A549 (cell line): Measurements from ENCODE around the gene LGALS7B. TPM values are rescaled to one million over a fixed set of nuclear protein-coding genes. Genes with fewer than 3 reads are reported as not detected.

Experiments
- ATAC-seq, 2 experiments: fragments of 200-7000 bp in 1 of 2; fragments of >200 bp in 1 of 2; cut with Nextera tagmentation in 1 of 2; cut with Tn5 transposase in 1 of 2; 3 replicates each; pipeline versions ENCODE4 v1.8.0 to v1.9.1; 2018 to 2020; ENCODE audit warnings: mild to moderate bottlenecking in 1 of 2, moderate library complexity in 1 of 2
- CTCF ChIA-PET: fragments of 300-600 bp; sonication (Branson Sonifier 250); formaldehyde crosslinking; extraction: SDS; loops from one replicate; lab custom pipeline; 2021; ENCODE audit warnings: antibody characterized with exemption, inconsistent platforms; lab: Yijun Ruan, JAX
- POLR2A ChIA-PET: fragments of 350-600 bp; formaldehyde crosslinking; extraction: SDS; loops from one replicate; lab custom pipeline; 2021; ENCODE audit warnings: antibody characterized with exemption, inconsistent platforms; lab: Yijun Ruan, JAX
- DNase-seq, 2 experiments: peaks; one replicate each; pipeline versions ENCODE4 v3.0.0 to v3.0.0-alpha.2; 2011 to 2016; ENCODE audit warnings: low read depth in 1 of 2, low spot score in 1 of 2
- FAIRE-seq: peaks from 2 replicates; lab custom pipeline; 2011; peaks lifted over from hg19 to GRCh38; lab: Jason Lieb, UNC
- H3K27ac ChIP-seq, 2 experiments: fragments of >200 bp; sonication (Bioruptor Twin); formaldehyde crosslinking; 3 replicates each; pipeline ENCODE4 v1.5.1; 2016 to 2017
- H3K4me1 ChIP-seq: fragments of >200 bp; sonication (Bioruptor Twin); formaldehyde crosslinking; 3 replicates; pipeline ENCODE4 v1.6.1; 2016
- H3K4me2 ChIP-seq: fragments of >200 bp; sonication (Bioruptor Twin); formaldehyde crosslinking; 3 replicates; pipeline ENCODE4 v1.6.1; 2016
- H3K4me3 ChIP-seq: fragments of >200 bp; sonication (Bioruptor Twin); formaldehyde crosslinking; 3 replicates; pipeline ENCODE4 v1.5.1; 2016
- H3K9me3 ChIP-seq: fragments of >200 bp; sonication (Bioruptor Twin); formaldehyde crosslinking; 3 replicates; pipeline ENCODE4 v1.6.1; 2016
- BCL3 ChIP-seq: fragments of >200 bp; sonication (Bioruptor Twin); formaldehyde crosslinking; IDR thresholded peaks from 3 replicates; pipeline ENCODE4 v1.6.1; 2016
- CBX8 ChIP-seq: fragments of 200-600 bp; sonication (generic); IDR thresholded peaks from 2 replicates; pipeline ENCODE4 v1.6.1; 2016
- CHD4 ChIP-seq: fragments of 200-600 bp; sonication (generic); IDR thresholded peaks from 2 replicates; pipeline ENCODE4 v1.6.1; 2016; ENCODE audit warnings: antibody characterized with exemption, mild to moderate bottlenecking, borderline replicate concordance
- EHF ChIP-seq: fragments of 250-450 bp; sonication (Bioruptor Pico); IDR thresholded peaks from 2 replicates; pipeline ENCODE4 v1.5.0; 2020; ENCODE audit warnings: mild to moderate bottlenecking
- EHMT2 ChIP-seq: fragments of 200-600 bp; sonication (generic); IDR thresholded peaks from 2 replicates; pipeline ENCODE4 v1.6.1; 2016; ENCODE audit warnings: antibody characterized with exemption, low read depth, mild to moderate bottlenecking, moderate library complexity
- FOSB ChIP-seq: fragments of 250-450 bp; sonication (Bioruptor Pico); IDR thresholded peaks from 2 replicates; pipeline ENCODE4 v1.5.0; 2020; ENCODE audit warnings: mild to moderate bottlenecking, moderate library complexity
- GATA3 ChIP-seq: IDR thresholded peaks from 2 replicates; pipeline ENCODE4 v1.6.1; 2012; ENCODE audit warnings: borderline replicate concordance
- HDAC2 ChIP-seq: fragments of 200-600 bp; sonication (generic); IDR thresholded peaks from 2 replicates; pipeline ENCODE4 v1.6.1; 2016
- HMGXB4 ChIP-seq: fragments of 250-450 bp; sonication (Bioruptor Pico); IDR thresholded peaks from 2 replicates; pipeline ENCODE4 v1.5.0; 2021; ENCODE audit warnings: mild to moderate bottlenecking, moderate library complexity, borderline replicate concordance
- KDM1A ChIP-seq: fragments of 200-600 bp; sonication (generic); IDR thresholded peaks from 2 replicates; pipeline ENCODE4 v1.6.1; 2016; ENCODE audit warnings: low read depth, mild to moderate bottlenecking
- MAFK ChIP-seq: fragments of 450-650 bp; IDR thresholded peaks from 2 replicates; pipeline ENCODE4 v1.6.1; 2014; ENCODE audit not compliant: partially characterized antibody
- MAX ChIP-seq: IDR thresholded peaks from 2 replicates; pipeline ENCODE4 v1.6.1; 2012
- MYC ChIP-seq: IDR thresholded peaks from 2 replicates; pipeline ENCODE4 v1.6.1; 2012; ENCODE audit warnings: mild to moderate bottlenecking, inconsistent platforms, low read length, improper control_type of control experiment, borderline replicate concordance
- NR3C1 ChIP-seq: fragments of >200 bp; sonication (Bioruptor Twin); formaldehyde crosslinking; IDR thresholded peaks from 3 replicates; pipeline ENCODE4 v1.6.1; 2017
- PBX3 ChIP-seq: IDR thresholded peaks from 2 replicates; pipeline ENCODE4 v1.6.1; 2012
- POLR2A ChIP-seq: IDR thresholded peaks from 2 replicates; pipeline ENCODE4 v1.6.1; 2012; ENCODE audit warnings: mild to moderate bottlenecking, low read length
- POLR2AphosphoS2 ChIP-seq: conservative IDR thresholded peaks from 2 replicates; pipeline ENCODE4 v1.6.1; 2012; ENCODE audit warnings: low read length, improper control_type of control experiment, inconsistent platforms
- RAD21 ChIP-seq, 2 experiments: fragments of >200 bp in 1 of 2; sonication (Bioruptor Twin) in 1 of 2; formaldehyde crosslinking in 1 of 2; IDR thresholded peaks in 1 of 2; conservative IDR thresholded peaks in 1 of 2; 2 replicates in 1 of 2; 3 replicates in 1 of 2; pipeline ENCODE4 v1.6.1; 2012 to 2018; ENCODE audit warnings: inconsistent platforms in 1 of 2
- RFX5 ChIP-seq: fragments of 450-650 bp; IDR thresholded peaks from 2 replicates; pipeline ENCODE4 v1.7.1; 2014; ENCODE audit warnings: antibody characterized with exemption, mild to moderate bottlenecking, moderate library complexity
- ZFP36 ChIP-seq: fragments of 450-650 bp; IDR thresholded peaks from 2 replicates; pipeline ENCODE4 v1.6.1; 2014; ENCODE audit warnings: borderline replicate concordance; ENCODE audit not compliant: partially characterized antibody
- WGBS: methylation state at CpG from one replicate; pipeline ENCODE4 v1.1.6; 2017; ENCODE audit errors: missing lambda C conversion rate; 5-methylcytosine and 5-hydroxymethylcytosine counted together
- polyA plus RNA-seq, 4 experiments: library from polyadenylated mRNA; depleted of rRNA in 3 of 4; stranded (reverse); fragments of >200 nt; fragmentation: RNase III in 1 of 4; extraction: RNeasy Plus Mini Kit Qiagen cat#74134 plus additional on column Dnase treatment in 1 of 4; gene quantifications; 2 replicates in 3 of 4; 3 replicates in 1 of 4; pipeline ENCODE4 v1.2.3, GENCODE V29; 2011 to 2017

Gene LGALS7B
- polyA plus RNA-seq, 2 of the 4 experiments (the other 2 are of a cell fraction): 0.27 TPM; not detected in 1

GRCh38 chr19:38774181-38774950, 14.6 kb upstream of the LGALS7B start:
- TF ChIP-seq GATA3: no peak
- TF ChIP-seq POLR2A: 0 out of 2 replicates have a peak, but pooled peaks have one; percentile 11
- TF ChIP-seq, all 56 proteins: peak for 1
- Histone ChIP-seq H3K4me2 (no peak overlapping the region), H3K27ac (peak overlapping the region in 1 of 2 experiments; percentile 21; a peak in 4 of 6 replicates), H3K4me3 (no peak overlapping the region), H3K4me1 (peaks cover 7% of the 10 kb centered on the region; the same call in 1 of the 3 replicates), H3K9me3 (no peaks in the 10 kb centered on the region)
- ATAC-seq (no peak), DNase-seq (no peak), FAIRE-seq (no peak)
- 88% methylated on average over 13 of the region's 13 CpGs for WGBS
- ChIA-PET CTCF (interaction anchor here (0.6 to 1.5 kb wide), 4 partner anchors 10 to 25 kb away, joined by 3 to 5 read pairs (median 4); no protein-coding TSS in a partner anchor), POLR2A (interaction anchor here (0.8 to 1.1 kb wide), 2 partner anchors 20 to 156 kb away, joined by 3 read pairs; partner anchors contain the start of genes MRPS12 and SARS2)

GRCh38 chr19:38778733-38779132, 10.3 kb upstream of the LGALS7B start:
- WGBS: 73% methylated on average over 7 of the region's 7 CpGs
- ChIA-PET CTCF (interaction anchor here (0.9 to 2.4 kb wide), 9 partner anchors 9 to 154 kb away, joined by 3 to 7 read pairs (median 4); no protein-coding TSS in a partner anchor), POLR2A (no interaction called here)
- 0 out of 6 replicates have a peak overlapping the region, but pooled peaks of 1 of the 2 experiments have one; percentile 22 for H3K27ac ChIP-seq
- no peaks in the 10 kb centered on the region for H3K9me3 ChIP-seq
- DNase-seq: no peak
- no peak overlapping the region for H3K4me2 ChIP-seq
- no peak overlapping the region for H3K4me3 ChIP-seq
- ATAC-seq: no peak
- no peak for FAIRE-seq
- no peak for TF ChIP-seq POLR2AphosphoS2
- no peak for TF ChIP-seq HMGXB4 (CRISPR knock-in tag)
- no peak for TF ChIP-seq HDAC2
- no peak for TF ChIP-seq RAD21 (conservative IDR thresholded peaks at IDR 0.05 in 1 of 2, IDR thresholded peaks at IDR 0.05 in 1 of 2)
- TF ChIP-seq RFX5: no peak
- TF ChIP-seq CHD4: no peak
- no peak for TF ChIP-seq ZFP36
- TF ChIP-seq BCL3: no peak
- TF ChIP-seq KDM1A: no peak
- TF ChIP-seq MAX: no peak
- no peak for TF ChIP-seq EHMT2
- no peak for TF ChIP-seq MAFK
- no peak for TF ChIP-seq NR3C1
- TF ChIP-seq MYC: no peak
- no peak for TF ChIP-seq FOSB
- no peak for TF ChIP-seq EHF (CRISPR knock-in tag)
- no peak for TF ChIP-seq PBX3
- no peak for TF ChIP-seq CBX8
- H3K4me1 ChIP-seq: peaks cover 7% of the 10 kb centered on the region; the same call in 1 of the 3 replicates
